GM12891 (cell line): ENCODE measurements around the gene RBMS3.
"Not testable (repeated sequence)": the region's sequence is repeated elsewhere in the genome, so short reads cannot be mapped to it uniquely, and the experiment has no call there.

ENCODE experiments used
- DNase-seq: peaks from one replicate; pipeline ENCODE4 v3.0.0; 2011; ENCODE audit warnings: low spot score; ENCODE audit not compliant: insufficient read length
- FAIRE-seq: peaks from 2 replicates; lab custom pipeline; 2011; peaks lifted over from hg19 to GRCh38; lab: Jason Lieb, UNC
- PAX5 ChIP-seq: IDR thresholded peaks from 2 replicates; pipeline ENCODE4 v1.6.1; 2011; ENCODE audit warnings: low read length, moderate library complexity, mild to moderate bottlenecking; ENCODE audit not compliant: insufficient read depth, severe bottlenecking
- POLR2A ChIP-seq: IDR thresholded peaks from 2 replicates; pipeline ENCODE4 v1.6.1; 2011; ENCODE audit warnings: low read depth, low read length, control low read depth
- POLR2AphosphoS5 ChIP-seq: IDR thresholded peaks from 2 replicates; pipeline ENCODE4 v1.6.1; 2011; ENCODE audit warnings: low read depth, low read length, control low read depth
- POU2F2 ChIP-seq: IDR thresholded peaks from 2 replicates; pipeline ENCODE4 v1.6.1; 2011; ENCODE audit warnings: low read depth, mild to moderate bottlenecking, control low read depth, low read length, moderate library complexity
- SPI1 ChIP-seq: IDR thresholded peaks from 2 replicates; pipeline ENCODE4 v1.6.1; 2011; ENCODE audit warnings: low read depth, low read length, control low read depth
- TAF1 ChIP-seq: IDR thresholded peaks from 2 replicates; pipeline ENCODE4 v1.6.1; 2011; ENCODE audit warnings: low read depth, low read length, control low read depth

RBMS3 gene

GRCh38 chr3:29447946-29448627 is 167.2 kb downstream of the RBMS3 start:
- DNase-seq: no peak
- FAIRE-seq: no peak
- TF ChIP-seq POLR2A: no peak
- no peak for TF ChIP-seq PAX5
- TF ChIP-seq POLR2AphosphoS5: no peak
- no peak for TF ChIP-seq SPI1
- TF ChIP-seq TAF1: no peak
- no peak for TF ChIP-seq POU2F2

DNA sequence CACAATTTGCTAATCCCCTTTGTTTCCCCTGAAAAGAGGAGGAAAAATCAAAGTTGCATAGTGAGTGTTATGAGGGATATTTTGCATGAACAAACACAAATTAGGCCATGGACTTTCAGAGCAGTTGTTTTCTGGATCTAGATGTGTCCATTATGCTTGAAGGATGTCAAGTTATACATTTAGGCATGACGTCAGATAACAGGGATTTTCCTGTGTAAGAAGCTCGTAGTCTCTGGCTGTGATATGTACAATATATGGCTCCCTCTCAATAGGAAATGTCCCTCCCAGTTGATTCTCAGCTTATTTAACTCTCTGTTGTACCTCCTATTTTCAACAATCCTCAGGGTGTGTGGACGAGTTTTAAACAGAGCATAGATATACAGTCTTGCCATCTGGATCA is 171.0 kb downstream of the RBMS3 start:
- TF ChIP-seq PAX5 (no peak), POLR2AphosphoS5 (no peak), TAF1 (no peak), POLR2A (no peak), SPI1 (no peak), POU2F2 (no peak)
- DNase-seq (no peak), FAIRE-seq (no peak)

DNA sequence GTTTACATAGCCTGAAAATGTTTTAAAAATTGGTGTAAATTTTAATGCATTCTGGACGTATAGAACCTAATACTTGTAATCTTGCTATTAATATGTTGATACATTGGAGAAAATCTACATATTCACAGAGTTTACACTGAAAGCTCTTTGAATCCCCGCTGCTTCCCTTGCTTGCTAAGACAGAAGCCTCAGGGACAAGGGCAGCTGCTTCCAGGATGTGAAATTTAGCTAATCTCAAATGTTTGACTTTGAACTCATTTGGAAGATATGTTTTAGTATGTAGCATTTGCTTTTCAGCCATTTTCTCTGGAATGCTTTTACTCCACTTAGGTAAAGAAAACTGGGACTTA is 172.0 kb downstream of the RBMS3 start:
- no peak for DNase-seq
- TF ChIP-seq PAX5 (no peak), POLR2A (no peak), POU2F2 (no peak), SPI1 (no peak), TAF1 (no peak), POLR2AphosphoS5 (no peak)
- no peak for FAIRE-seq

- TF ChIP-seq POLR2AphosphoS5 (no peak), TAF1 (no peak), SPI1 (no peak), PAX5 (no peak), POU2F2 (no peak), POLR2A (no peak)
- DNase-seq (no peak), FAIRE-seq (no peak)
Observed at GRCh38 chr3:29453284-29454001, 172.6 kb downstream of the RBMS3 start.

DNA sequence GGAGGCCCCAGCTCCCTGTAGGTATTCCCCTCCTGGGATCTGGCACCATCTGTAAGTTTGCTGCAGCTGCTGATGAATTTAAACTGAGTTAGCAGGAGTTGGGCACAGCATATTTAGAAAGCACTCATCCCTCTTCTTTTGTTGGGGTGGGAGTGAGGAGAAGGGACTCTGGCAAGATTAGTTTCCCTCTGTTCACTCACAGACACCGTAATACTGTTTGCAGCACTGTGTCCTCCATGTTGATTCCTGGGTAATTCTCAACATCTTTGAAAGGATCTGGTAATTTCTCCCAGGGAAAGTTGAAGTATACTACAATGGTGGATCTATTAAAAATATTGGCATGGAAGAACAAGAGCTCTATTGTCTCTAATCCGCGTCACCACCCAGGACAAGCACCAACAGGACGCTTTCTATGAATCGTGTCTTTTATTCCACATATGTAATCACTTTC is 173.3 kb downstream of the RBMS3 start:
- DNase-seq (no peak), FAIRE-seq (no peak)
- TF ChIP-seq TAF1: no peak

DNA sequence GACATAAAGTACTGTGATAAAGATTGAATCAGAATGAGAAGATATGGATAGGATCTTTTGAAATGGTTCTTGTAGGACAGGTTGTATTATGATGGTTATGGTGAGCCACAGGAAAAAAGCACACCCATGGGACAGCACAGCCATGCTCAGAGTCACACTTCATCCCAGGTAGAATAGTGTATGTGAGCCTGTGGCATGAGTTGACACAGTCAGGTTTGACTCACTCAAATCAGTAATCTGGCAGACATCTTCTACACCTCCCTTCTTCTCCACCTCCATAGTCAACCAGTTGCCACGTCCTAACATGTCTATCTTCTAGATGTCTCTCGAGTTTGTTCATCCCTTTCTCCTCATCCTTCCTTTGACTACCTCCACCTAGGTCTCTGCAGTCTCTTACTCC is 176.0 kb downstream of the RBMS3 start:
- DNase-seq (no peak), FAIRE-seq (no peak)
- TF ChIP-seq POLR2A: no peak
- TF ChIP-seq PAX5: no peak
- no peak for TF ChIP-seq SPI1
- no peak for TF ChIP-seq POLR2AphosphoS5
- no peak for TF ChIP-seq POU2F2
- TF ChIP-seq TAF1: no peak

- no peak for TF ChIP-seq POU2F2
- no peak for TF ChIP-seq TAF1
- TF ChIP-seq PAX5: no peak
- no peak for TF ChIP-seq POLR2A
- TF ChIP-seq POLR2AphosphoS5: no peak
- TF ChIP-seq SPI1: no peak
- DNase-seq (no peak), FAIRE-seq (no peak)
Observed at GRCh38 chr3:29463304-29463703, 182.4 kb downstream of the RBMS3 start.

- FAIRE-seq: no peak
- no peak for TF ChIP-seq SPI1
- no peak for TF ChIP-seq POLR2A
- no peak for TF ChIP-seq TAF1
- TF ChIP-seq POU2F2: no peak
- no peak for TF ChIP-seq POLR2AphosphoS5
- TF ChIP-seq PAX5: no peak
- DNase-seq: no peak
Observed at GRCh38 chr3:29465836-29466235, 185.0 kb downstream of the RBMS3 start.

DNA sequence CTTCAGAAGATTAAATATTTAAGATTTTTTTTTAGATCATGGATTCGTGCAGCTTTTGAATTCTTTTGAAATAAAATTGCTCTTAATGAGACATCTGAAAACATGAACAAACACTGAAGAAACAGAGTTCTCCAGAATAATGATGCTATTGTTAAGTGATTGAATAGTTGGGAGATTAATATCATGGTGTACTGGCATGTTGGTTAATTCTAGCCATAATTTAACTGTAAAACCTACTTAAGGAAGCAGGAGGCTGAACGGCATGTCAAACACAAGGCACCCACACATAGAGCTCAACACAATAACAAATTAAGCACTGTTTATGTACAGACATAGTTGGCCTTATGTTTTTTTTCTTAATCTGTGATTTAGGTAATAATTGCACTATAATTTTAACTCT is 185.6 kb downstream of the RBMS3 start:
- no peak for DNase-seq
- no peak for FAIRE-seq
- TF ChIP-seq POLR2A: no peak
- no peak for TF ChIP-seq PAX5
- no peak for TF ChIP-seq TAF1
- no peak for TF ChIP-seq POU2F2
- no peak for TF ChIP-seq SPI1
- TF ChIP-seq POLR2AphosphoS5: no peak

- TF ChIP-seq POLR2A (no peak), POLR2AphosphoS5 (no peak), POU2F2 (no peak), TAF1 (no peak), SPI1 (no peak), PAX5 (no peak)
- DNase-seq (no peak), FAIRE-seq (no peak)
Observed at GRCh38 chr3:29468187-29468586, 187.3 kb downstream of the RBMS3 start.

DNA sequence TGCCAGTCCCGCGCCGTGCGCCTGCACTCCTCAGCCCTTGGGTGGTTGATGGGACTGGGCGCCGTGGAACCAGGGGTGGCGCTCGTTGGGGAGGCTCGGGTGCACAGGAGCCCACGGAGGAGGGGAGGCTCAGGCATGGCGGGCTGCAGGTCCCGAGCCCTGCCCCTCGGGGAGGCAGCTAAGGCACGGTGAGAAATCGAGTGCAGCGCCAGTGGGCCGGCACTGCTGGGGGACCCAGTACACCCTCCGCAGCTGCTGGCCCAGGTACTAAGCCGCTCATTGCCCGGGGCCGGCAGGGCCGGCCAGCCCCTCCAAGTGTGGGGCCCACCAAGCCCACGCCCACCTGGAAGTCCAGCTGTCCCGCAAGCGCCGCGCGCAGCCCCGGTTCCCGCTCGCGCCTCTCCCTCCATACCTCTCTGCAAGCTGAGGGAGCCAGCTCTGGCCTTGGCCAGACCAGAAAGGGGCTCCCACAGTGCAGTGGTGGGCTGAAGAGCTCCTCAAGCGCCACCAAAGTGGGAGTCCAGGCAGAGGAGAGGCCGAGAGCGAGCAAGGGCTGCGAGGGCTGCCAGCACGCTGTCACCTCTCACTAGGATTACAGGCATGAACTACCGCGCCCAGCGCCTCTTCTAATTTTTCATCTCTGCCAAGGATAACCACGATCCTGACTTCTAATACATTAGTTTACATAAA is 192.8 kb downstream of the RBMS3 start:
- not testable (repeated sequence) for DNase-seq, FAIRE-seq
